WTC11 (cell line): ENCODE results near the gene FBXO31. TPM values are rescaled to one million over a fixed set of nuclear protein-coding genes. Genes with fewer than 3 reads are reported as not detected.

ENCODE experiments used
- ATAC-seq: fragments of 200-7000 bp; cut with Tn5 transposase; 2 replicates; pipeline ENCODE4 v1.10.0; 2021; ENCODE audit warnings: mild to moderate bottlenecking, moderate library complexity
- CTCF ChIA-PET: fragments of 300-600 bp; sonication (Branson Sonifier 250); formaldehyde crosslinking; loops from one replicate; lab custom pipeline; 2021; ENCODE audit warnings: antibody characterized with exemption; lab: Charles Lee
- POLR2A ChIA-PET: fragments of 350-600 bp; sonication (Branson Sonifier 250); formaldehyde crosslinking; loops from one replicate; lab custom pipeline; 2021; ENCODE audit warnings: antibody characterized with exemption; lab: Charles Lee
- DNase-seq: peaks from one replicate; pipeline ENCODE4 v3.0.0; 2021; ENCODE audit warnings: low spot score
- H3K27ac Mint-ChIP-seq: 2 replicates; pipeline ENCODE4 v1.8.0; 2021; ENCODE audit warnings: mixed read lengths
- H3K27me3 Mint-ChIP-seq: 2 replicates; pipeline ENCODE4 v1.8.0; 2021; ENCODE audit warnings: low read depth, mild to moderate bottlenecking, moderate library complexity, mixed read lengths
- H3K36me3 Mint-ChIP-seq: 2 replicates; pipeline ENCODE4 v1.8.0; 2021; ENCODE audit warnings: mixed read lengths
- H3K4me1 Mint-ChIP-seq: 2 replicates; pipeline ENCODE4 v1.8.0; 2022; ENCODE audit warnings: mixed read lengths
- H3K4me3 Mint-ChIP-seq: 2 replicates; pipeline ENCODE4 v1.8.0; 2021; ENCODE audit warnings: mild to moderate bottlenecking, moderate library complexity, mixed read lengths
- H3K9me3 Mint-ChIP-seq: 2 replicates; pipeline ENCODE4 v1.8.0; 2021; ENCODE audit warnings: mixed read lengths
- ATF2 ChIP-seq: sonication (generic); formaldehyde crosslinking; IDR thresholded peaks from 2 replicates; pipeline ENCODE4 v1.8.1; 2022; ENCODE audit warnings: low read depth, missing genetic modification reagents, borderline replicate concordance
- CTCF ChIP-seq: fragments of 200-600 bp; IDR thresholded peaks from 2 replicates; pipeline ENCODE4 v1.8.0; 2022; ENCODE audit warnings: antibody characterized with exemption
- E2F4 ChIP-seq: sonication (generic); formaldehyde crosslinking; IDR thresholded peaks from 2 replicates; pipeline ENCODE4 v1.8.1; 2022; ENCODE audit warnings: low read depth, mild to moderate bottlenecking, moderate library complexity, missing genetic modification reagents, borderline replicate concordance
- EMX1 ChIP-seq: fragments of 250-450 bp; sonication (Bioruptor Pico); IDR thresholded peaks from 2 replicates; pipeline ENCODE4 v1.8.0; 2021; ENCODE audit warnings: mild to moderate bottlenecking
- FOXJ3 ChIP-seq: sonication (generic); formaldehyde crosslinking; IDR thresholded peaks from 2 replicates; pipeline ENCODE4 v1.9.0; 2021; ENCODE audit warnings: missing genetic modification reagents, mild to moderate bottlenecking, borderline replicate concordance
- IRF1 ChIP-seq: sonication (generic); formaldehyde crosslinking; IDR thresholded peaks from 2 replicates; pipeline ENCODE4 v1.8.0; 2023; ENCODE audit warnings: missing genetic modification reagents
- JAZF1 ChIP-seq: fragments of 250-450 bp; sonication (Bioruptor Pico); IDR thresholded peaks from 2 replicates; pipeline ENCODE4 v1.9.0; 2021; ENCODE audit warnings: moderate library complexity, mild to moderate bottlenecking, inconsistent platforms
- KAT7 ChIP-seq: sonication (generic); formaldehyde crosslinking; IDR thresholded peaks from 2 replicates; pipeline ENCODE4 v1.8.1; 2023; ENCODE audit warnings: missing genetic modification reagents, mild to moderate bottlenecking, borderline replicate concordance
- MAX ChIP-seq: sonication (generic); formaldehyde crosslinking; IDR thresholded peaks from 2 replicates; pipeline ENCODE4 v1.8.0; 2022; ENCODE audit warnings: mild to moderate bottlenecking, missing genetic modification reagents
- NFE2L1 ChIP-seq: sonication (generic); formaldehyde crosslinking; IDR thresholded peaks from 2 replicates; pipeline ENCODE4 v1.8.1; 2023; ENCODE audit warnings: missing genetic modification reagents
- NFYB ChIP-seq: sonication (generic); formaldehyde crosslinking; conservative IDR thresholded peaks from 2 replicates; pipeline ENCODE4 v1.8.0; 2022; ENCODE audit warnings: low read depth, missing genetic modification reagents
- RELA ChIP-seq: sonication (generic); formaldehyde crosslinking; IDR thresholded peaks from 2 replicates; pipeline ENCODE4 v1.8.1; 2022; ENCODE audit warnings: missing genetic modification reagents, mild to moderate bottlenecking, borderline replicate concordance
- SMAD4 ChIP-seq: sonication (generic); formaldehyde crosslinking; IDR thresholded peaks from 2 replicates; pipeline ENCODE4 v1.8.0; 2022; ENCODE audit warnings: mild to moderate bottlenecking, missing genetic modification reagents
- SOX15 ChIP-seq: fragments of 250-450 bp; sonication (Bioruptor Pico); IDR thresholded peaks from 2 replicates; pipeline ENCODE4 v1.9.0; 2021; ENCODE audit warnings: mild to moderate bottlenecking
- SP1 ChIP-seq: sonication (generic); formaldehyde crosslinking; conservative IDR thresholded peaks from 2 replicates; pipeline ENCODE4 v1.8.1; 2022; ENCODE audit warnings: missing genetic modification reagents
- ZBTB21 ChIP-seq: sonication (generic); formaldehyde crosslinking; IDR thresholded peaks from 2 replicates; pipeline ENCODE4 v1.8.1; 2023; ENCODE audit warnings: mild to moderate bottlenecking, missing genetic modification reagents, borderline replicate concordance
- ZNF281 ChIP-seq: sonication (generic); formaldehyde crosslinking; IDR thresholded peaks from 2 replicates; pipeline ENCODE4 v1.8.0; 2023; ENCODE audit warnings: mild to moderate bottlenecking, missing genetic modification reagents
- ZNF416 ChIP-seq: fragments of 250-450 bp; sonication (Bioruptor Pico); IDR thresholded peaks from 2 replicates; pipeline ENCODE4 v1.9.0; 2021; ENCODE audit warnings: mild to moderate bottlenecking, inconsistent platforms
- total RNA-seq: library from RNA; stranded (reverse); gene quantifications from 3 replicates; pipeline ENCODE4 v1.2.3, GENCODE V29; 2021
- TF ChIP-seq, protein P1 (sequence below): fragments of 250-450 bp; sonication (Bioruptor Pico); IDR thresholded peaks from 2 replicates; pipeline ENCODE4 v1.9.0; 2021; ENCODE audit warnings: mild to moderate bottlenecking
- TF ChIP-seq, protein P2 (sequence below): fragments of 250-450 bp; sonication (Bioruptor Pico); IDR thresholded peaks from 2 replicates; pipeline ENCODE4 v1.9.0; 2021; ENCODE audit warnings: moderate library complexity, mild to moderate bottlenecking, inconsistent platforms, borderline replicate concordance
- TF ChIP-seq, protein P3 (sequence below): sonication (generic); formaldehyde crosslinking; IDR thresholded peaks from 2 replicates; pipeline ENCODE4 v1.8.1; 2023; ENCODE audit warnings: mild to moderate bottlenecking, missing genetic modification reagents, moderate library complexity

FBXO31 gene
- total RNA-seq, 1 experiment from 2014 or later: 22.6 TPM

- no peak for ATAC-seq
- Mint-ChIP-seq H3K27ac (no peak overlapping the region), H3K9me3 (no peaks in the 10 kb centered on the region), H3K36me3 (peaks cover 9% of the 10 kb centered on the region), H3K4me3 (no peak overlapping the region), H3K27me3 (no peaks in the 10 kb centered on the region), H3K4me1 (0 out of 2 replicates have a peak, but pooled peaks cover 5% of the 10 kb centered on the region)
- ChIA-PET POLR2A (no interaction called here), CTCF (no interaction called here)
- DNase-seq: no peak
- no peak for TF ChIP-seq SMAD4
- TF ChIP-seq JAZF1 (CRISPR knock-in tag): no peak
- no peak for TF ChIP-seq CTCF
- TF ChIP-seq E2F4 (CRISPR knock-in tag): no peak
- TF ChIP-seq MAX (CRISPR knock-in tag): no peak
- TF ChIP-seq, protein P1, sequence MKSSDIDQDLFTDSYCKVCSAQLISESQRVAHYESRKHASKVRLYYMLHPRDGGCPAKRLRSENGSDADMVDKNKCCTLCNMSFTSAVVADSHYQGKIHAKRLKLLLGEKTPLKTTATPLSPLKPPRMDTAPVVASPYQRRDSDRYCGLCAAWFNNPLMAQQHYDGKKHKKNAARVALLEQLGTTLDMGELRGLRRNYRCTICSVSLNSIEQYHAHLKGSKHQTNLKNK (CRISPR knock-in tag): no peak
- TF ChIP-seq ATF2 (CRISPR knock-in tag): no peak
- no peak for TF ChIP-seq FOXJ3 (CRISPR knock-in tag)
- TF ChIP-seq RELA (CRISPR knock-in tag): no peak
- TF ChIP-seq IRF1 (CRISPR knock-in tag): no peak
- no peak for TF ChIP-seq NFE2L1 (CRISPR knock-in tag)
- no peak for TF ChIP-seq NFYB (CRISPR knock-in tag)
These were observed 52.3 kb downstream of the FBXO31 start for GRCh38 chr16:87331241-87331801.

GRCh38 chr16:87330646-87331045, 52.9 kb downstream of the FBXO31 start:
- DNase-seq (no peak), ATAC-seq (no peak)
- Mint-ChIP-seq H3K27me3 (no peaks in the 10 kb centered on the region), H3K36me3 (peaks cover 9% of the 10 kb centered on the region), H3K4me1 (0 out of 2 replicates have a peak, but pooled peaks cover 5% of the 10 kb centered on the region), H3K27ac (no peak overlapping the region), H3K4me3 (no peak overlapping the region)
- ChIA-PET CTCF (no interaction called here), POLR2A (no interaction called here)
- TF ChIP-seq SP1 (CRISPR knock-in tag): no peak
- TF ChIP-seq ZBTB21 (CRISPR knock-in tag): no peak
- no peak for TF ChIP-seq KAT7 (CRISPR knock-in tag)
- TF ChIP-seq ZNF416: no peak
- TF ChIP-seq, all 79 proteins: peak for 0
- H3K9me3 Mint-ChIP-seq: no peaks in the 10 kb centered on the region

GRCh38 chr16:87330257-87330624, 53.3 kb downstream of the FBXO31 start:
- ATAC-seq (no peak), DNase-seq (no peak)
- Mint-ChIP-seq H3K9me3 (no peaks in the 10 kb centered on the region), H3K27me3 (no peaks in the 10 kb centered on the region), H3K27ac (no peak overlapping the region), H3K4me1 (0 out of 2 replicates have a peak, but pooled peaks cover 5% of the 10 kb centered on the region), H3K36me3 (peaks cover 9% of the 10 kb centered on the region), H3K4me3 (no peak overlapping the region)
- ChIA-PET CTCF (no interaction called here), POLR2A (no interaction called here)
- no peak for TF ChIP-seq EMX1
- no peak for TF ChIP-seq SOX15 (CRISPR knock-in tag)
- TF ChIP-seq, protein P2, sequence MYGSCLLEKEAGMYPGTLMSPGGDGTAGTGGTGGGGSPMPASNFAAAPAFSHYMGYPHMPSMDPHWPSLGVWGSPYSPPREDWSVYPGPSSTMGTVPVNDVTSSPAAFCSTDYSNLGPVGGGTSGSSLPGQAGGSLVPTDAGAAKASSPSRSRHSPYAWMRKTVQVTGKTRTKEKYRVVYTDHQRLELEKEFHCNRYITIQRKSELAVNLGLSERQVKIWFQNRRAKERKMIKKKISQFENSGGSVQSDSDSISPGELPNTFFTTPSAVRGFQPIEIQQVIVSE: no peak
- TF ChIP-seq FOXJ3 (CRISPR knock-in tag): no peak
- TF ChIP-seq, protein P3, sequence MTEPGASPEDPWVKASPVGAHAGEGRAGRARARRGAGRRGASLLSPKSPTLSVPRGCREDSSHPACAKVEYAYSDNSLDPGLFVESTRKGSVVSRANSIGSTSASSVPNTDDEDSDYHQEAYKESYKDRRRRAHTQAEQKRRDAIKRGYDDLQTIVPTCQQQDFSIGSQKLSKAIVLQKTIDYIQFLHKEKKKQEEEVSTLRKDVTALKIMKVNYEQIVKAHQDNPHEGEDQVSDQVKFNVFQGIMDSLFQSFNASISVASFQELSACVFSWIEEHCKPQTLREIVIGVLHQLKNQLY: no peak
- TF ChIP-seq NFYB (CRISPR knock-in tag): no peak
- no peak for TF ChIP-seq ZNF281
